HG02938 (cell line): ENCODE measurements around the gene NUFIP1.
"Not testable (repeated sequence)": the region's sequence is repeated elsewhere in the genome, so short reads cannot be mapped to it uniquely, and the experiment has no call there.

Experiments used
- ATAC-seq: cut with Tn5 transposase; IDR thresholded peaks from one replicate; pipeline ENCODE4 v1.9.1; 2021; ENCODE audit warnings: mild to moderate bottlenecking, moderate library complexity; ENCODE audit not compliant: unreplicated experiment

The NUFIP1 gene

DNA sequence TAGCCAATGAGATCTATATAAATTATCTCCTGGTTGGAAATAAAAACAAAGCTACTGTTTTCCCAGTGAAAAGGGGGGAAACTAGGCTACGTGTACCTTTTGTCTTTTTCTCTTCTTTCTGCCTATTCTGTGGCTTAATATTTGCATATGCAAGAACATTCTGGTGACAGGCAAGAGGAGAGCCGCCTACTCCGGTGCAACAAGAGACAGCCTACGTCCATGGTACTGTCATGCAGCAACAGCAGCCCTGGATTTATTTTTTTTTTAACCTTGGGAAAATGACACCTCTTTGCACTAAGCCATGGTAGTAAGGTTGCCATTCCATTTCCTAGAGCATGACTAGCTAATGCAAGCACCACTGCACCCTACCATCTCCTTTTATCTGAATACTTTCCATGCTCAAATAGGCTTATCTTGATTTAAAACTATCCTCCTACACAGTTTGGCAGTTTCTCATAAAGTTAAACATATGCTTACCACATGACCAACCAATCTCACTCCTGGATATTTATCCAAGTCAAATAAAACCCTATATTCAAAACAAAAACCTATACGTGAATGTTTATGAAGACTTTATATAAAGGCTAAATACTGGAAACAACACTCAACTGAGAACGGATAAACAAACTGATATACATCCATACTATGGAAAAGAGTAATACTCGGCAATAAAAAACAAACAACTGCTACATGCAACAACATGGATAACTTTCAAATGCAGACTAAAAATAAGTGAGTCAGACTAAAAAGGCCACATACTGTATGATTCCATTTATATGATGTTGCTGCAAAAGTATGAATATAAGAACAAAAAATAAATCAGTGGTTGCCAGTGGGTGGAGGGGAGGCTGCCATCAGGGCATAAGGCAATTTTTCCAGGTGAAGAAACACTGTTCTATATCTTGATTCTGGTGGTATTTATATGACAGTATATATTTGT lies 17.3 kb downstream of the NUFIP1 start:
- no peak for ATAC-seq

DNA sequence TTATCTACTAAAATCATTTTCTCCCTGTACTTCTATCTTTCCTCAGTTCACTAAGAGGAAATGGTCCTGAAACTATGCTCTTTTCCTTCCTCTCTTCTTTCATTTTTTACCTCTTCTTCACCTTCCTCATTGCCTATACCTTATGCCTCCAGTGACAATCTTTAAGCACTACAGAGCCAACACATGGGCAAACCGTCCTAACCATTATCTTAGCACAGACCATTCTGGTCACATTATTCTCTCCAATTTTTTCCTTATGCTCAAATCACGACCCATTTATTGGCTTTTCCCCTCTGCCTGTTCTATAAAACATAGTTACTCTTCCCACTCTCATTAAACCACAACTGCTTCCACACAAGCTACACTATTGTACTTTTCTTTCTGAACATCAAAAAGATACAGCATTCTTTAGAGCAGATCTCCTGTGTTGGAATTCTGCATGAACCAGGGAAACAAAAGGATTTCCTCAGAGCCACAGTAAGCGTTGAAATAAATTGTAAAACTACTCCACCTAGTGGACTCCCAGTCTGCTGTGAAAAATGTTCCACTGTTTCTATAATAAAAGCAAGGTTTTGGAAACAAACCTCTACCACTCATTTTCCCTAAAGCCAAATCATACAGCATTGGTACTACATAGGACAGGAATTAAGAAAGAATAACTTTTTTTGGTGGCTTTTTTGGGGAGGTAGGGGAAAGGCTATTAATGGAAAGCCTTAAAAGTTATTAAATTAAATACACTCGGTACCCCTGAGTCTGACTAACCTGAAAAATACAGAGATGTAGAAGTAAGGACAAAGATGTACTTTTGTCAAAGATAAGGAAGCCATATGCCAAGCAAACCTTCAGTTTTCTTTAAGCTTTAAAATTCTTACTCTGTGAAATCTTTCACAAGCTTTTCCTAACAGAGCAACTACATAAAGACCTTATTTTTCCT lies 19.5 kb downstream of the NUFIP1 start:
- no peak for ATAC-seq

DNA sequence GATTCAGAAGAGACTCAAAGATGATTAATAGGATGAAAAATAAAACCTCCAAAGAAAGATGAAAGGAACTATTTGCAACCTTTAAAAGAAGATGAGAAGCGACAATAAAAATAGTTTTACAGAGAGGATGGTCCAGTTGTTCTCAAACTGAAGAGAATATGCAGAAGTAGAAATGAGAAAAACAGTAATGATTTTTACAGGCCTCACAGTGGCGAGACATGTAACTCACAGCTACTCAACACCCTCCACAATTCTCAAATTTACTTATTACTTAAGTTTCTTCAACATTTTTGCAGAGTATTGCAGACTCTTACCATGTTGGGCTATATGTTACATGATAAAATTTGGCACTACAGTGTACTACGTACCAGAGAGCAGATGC lies 20.8 kb downstream of the NUFIP1 start:
- no peak for ATAC-seq

DNA sequence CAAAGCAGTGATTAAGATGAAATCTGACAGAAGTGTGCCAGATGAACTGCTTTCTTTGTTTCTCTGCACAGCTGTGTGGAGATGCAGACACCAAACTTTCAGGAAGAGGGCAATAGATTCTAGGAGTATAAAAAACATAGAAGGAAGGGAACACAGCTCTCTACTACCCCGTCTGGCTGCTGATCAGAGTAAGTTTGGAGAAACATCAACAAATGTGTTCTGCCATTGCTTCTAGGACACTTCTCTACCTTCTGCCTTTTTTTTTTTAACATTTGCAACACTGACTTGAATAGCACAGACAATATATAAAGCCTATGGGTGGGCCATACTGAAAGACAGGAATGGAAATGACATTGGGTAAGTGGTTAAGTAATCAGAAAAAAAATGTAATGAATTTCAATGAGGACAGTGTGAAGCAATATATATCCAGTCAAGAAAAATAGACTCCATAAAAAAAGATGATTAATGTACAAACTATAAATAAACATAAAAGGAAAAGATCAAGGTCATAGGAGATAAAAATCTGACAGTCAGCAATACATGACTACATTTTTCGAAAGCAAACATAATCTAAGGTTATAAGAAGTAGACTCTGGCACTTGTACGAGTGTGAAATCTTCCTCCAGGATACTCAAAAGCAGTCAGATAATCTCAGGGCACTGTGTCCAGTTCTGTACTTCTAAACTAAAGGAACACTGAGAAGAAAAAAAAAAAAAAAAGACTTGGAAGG lies 21.4 kb downstream of the NUFIP1 start:
- ATAC-seq = no peak

DNA sequence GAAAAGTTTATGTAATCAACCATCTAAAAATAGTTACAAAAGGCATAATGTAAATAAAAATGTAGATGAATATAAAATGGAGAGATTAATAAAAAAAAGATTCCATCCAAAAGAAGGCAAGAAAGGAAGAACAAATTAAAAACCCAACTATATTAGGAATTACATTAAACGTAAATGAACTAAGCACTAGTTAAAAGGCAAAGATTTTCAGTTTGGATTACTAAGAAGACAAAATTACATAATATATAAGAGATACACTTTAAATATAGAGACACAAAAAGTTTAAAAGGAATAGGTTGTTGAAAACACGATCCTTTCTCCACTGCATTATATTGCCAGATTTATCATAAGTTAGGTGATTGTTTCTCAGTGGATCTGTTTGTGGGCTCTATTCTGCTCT lies 27.3 kb downstream of the NUFIP1 start:
- no peak for ATAC-seq

DNA sequence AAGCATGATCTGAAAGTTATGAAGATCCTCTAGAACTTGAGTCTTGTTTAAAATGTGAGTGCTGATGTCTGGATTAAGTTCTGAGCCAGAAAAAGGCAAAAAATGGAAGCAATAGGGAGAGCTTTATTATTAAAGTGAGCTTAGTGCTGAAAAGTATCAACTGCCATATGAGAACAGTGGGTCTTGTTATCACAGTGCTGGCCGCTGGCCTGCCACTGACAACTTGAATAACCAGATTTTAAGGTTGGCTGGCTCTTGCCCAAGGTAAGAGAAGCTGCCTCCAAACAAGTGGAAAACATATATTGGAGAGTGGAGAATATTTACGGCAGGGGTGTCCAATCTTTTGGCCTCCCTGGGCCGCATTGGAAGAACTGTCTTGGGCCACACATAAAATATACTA lies 33.9 kb downstream of the NUFIP1 start:
- ATAC-seq = no peak

DNA sequence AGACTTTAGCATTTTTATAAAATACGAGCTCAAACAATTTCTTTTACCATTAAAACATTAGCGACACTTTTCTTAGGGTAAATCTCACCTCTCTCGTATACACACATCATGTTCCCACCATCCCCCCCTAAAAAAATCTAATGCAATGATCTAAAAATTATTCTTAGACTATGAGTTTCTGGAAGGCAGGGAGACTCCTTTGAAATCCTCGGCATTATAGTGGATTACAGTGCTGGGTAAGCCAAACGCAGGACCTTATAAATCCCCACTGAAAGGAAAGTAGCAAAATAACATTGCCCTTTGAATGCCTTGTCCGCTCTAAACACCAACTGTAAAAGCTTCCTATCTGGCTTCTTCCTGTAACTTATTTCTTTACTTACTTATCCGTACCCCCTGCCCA lies 35.0 kb downstream of the NUFIP1 start:
- ATAC-seq = no peak

DNA sequence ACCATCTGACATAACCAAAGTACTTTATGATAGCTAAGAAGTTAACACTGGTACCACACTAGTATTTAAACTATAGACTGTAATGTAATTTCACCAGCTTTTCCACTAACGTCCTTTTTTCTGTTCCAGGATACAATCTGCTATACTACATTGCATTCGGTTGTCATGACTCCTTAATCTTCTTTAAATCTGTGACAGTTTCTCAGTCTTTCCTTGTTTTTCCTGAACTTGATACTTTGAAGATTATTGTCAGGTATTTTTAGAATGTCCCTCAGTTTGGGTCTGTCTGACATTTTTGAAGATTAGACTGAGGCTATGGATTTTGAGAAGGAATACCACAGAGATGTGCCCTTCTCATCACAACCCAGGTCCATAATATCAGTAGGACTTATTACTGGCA lies 36.6 kb downstream of the NUFIP1 start:
- ATAC-seq = no peak

DNA sequence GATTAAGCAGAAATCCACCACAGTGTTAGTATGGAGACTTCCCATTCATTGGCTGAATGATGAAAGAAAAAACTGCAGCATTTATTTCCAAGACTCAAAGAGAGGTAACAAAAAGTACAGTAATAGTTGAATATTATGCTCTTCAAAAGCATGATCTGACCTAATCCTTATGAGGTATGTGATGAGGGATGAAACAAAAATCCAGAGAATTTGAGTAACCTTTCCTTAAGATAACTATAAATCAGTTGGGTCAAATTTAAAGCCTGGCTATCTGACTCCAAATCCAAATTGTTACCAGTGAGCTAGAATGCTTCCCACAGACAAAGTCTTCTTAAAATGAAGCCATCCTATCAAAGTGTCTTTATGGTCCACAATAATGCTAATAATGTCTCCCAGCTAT lies 38.1 kb downstream of the NUFIP1 start:
- no peak for ATAC-seq

DNA sequence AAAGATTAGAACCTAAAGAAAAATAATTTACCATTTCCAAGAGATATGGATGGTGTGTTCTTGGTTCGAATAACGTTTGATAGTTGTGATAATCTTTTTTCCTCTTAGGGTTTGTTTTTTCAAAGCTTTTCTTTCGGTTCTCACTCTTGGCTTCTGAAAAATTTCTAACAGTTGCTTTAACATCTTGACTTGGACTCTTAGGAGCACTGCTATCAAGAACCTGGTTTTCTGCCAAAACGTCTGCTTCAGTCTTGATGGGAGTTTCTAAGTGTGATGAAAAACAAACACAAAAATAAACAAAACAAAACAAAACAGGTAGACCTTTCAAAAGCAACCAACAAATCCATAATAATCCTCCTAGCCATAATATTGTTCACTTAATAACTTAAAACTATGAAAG lies 45.9 kb downstream of the NUFIP1 start:
- not testable (repeated sequence) for ATAC-seq

DNA sequence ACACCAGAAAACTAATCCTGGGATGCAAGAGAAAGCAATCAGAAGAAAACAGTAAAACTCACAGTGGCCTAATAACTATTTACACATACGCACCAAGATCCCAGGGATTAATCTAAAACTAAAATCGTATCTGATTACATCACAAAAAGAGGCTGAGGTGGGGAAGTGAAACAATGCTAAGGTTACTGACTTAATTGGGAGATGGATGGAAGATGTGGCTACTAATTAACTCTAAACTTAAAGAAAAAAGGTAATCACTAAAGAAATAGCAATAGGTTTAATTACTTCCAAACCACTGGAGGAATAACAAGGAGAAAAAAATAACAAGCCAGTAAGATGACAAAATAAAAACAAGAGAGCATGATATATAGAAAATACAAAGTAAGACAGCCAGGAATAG lies 50.4 kb downstream of the NUFIP1 start:
- ATAC-seq = no peak

DNA sequence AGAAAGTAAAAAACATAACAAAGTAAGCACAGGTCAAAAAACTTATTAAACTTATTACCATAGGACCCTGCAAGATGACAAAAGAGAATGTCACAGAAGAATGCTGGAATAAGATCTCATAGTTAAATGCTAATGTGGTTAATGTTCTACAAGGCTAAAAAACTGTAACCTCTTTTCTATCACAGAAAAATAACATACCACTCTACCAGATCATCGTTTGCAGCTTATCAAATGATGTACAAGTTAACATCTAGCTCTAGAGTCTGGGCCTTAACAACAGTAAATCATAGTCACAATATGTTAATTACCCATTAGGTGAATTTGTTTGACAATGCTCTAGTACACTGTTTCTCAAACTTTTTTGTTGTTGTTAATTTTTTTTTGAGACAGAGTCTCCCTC lies 53.0 kb downstream of the NUFIP1 start:
- ATAC-seq = no peak

DNA sequence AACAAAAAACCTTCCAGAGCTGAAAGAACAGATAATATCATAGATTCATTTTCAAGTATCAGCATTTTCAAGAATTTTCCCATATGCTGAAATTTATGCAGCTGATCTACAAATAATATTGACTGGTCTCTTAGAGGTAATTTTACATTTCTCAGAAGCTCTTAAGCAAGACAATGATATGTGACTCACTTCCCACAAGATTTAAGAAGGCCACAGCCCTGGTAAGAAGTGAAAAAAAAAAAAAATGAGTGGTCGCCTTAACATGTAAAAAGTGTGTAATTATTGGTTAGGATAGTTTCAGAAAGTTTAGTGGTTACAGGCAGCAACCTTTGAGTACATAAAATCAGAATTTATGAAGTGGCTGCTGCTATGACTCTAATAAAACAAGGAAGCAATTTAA lies 54.5 kb downstream of the NUFIP1 start:
- ATAC-seq = no peak

DNA sequence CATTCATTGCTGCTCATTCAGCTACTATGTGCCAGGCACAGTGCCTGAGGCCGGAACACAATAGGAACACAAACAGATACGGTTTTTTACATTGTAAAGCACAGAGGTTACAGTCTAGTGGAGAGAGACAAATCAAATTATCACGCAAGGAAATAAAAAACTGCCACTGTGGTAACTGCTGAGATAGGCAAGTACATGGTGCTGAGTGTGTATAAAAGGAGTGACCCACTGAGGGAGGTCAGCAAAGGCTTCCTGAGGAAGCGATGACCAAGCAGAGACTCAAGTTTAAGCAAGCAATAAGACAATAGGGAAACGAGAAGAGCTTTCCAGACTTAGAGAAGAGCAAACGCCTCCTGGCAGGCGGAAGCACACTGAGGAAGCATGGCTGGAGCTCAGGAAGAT lies 56.4 kb downstream of the NUFIP1 start:
- no peak for ATAC-seq

DNA sequence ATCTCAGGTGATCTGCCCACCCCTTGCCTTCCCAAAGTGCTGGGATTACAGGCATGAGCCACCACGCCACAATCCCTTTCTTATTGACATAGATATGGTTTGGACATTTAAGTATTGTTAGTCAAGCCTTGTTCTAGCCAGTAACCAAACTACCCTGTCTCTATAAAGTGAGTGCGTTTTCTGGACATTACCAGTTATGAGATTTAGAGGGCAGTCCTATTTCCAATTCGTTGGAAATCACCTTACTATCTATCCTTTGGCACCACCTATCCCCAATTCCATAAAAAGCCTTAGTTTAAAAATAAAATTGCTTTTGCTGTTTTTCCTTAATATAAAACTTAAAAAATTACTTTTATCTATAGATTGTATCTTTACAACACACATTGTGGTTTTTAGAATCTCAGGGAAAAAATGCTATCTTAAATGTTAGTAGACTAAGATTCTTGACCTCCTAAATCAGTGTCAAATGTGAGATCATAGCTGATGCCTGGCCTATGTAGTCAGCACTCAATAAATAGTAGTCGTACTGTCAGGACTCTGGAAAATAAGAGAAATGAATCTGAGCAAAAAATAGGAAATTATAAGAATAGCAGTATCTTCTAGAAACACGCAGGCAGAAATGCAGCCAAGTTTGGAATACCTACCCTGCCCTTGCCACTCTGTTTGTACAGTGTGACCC lies 57.0 kb downstream of the NUFIP1 start:
- ATAC-seq = no peak

DNA sequence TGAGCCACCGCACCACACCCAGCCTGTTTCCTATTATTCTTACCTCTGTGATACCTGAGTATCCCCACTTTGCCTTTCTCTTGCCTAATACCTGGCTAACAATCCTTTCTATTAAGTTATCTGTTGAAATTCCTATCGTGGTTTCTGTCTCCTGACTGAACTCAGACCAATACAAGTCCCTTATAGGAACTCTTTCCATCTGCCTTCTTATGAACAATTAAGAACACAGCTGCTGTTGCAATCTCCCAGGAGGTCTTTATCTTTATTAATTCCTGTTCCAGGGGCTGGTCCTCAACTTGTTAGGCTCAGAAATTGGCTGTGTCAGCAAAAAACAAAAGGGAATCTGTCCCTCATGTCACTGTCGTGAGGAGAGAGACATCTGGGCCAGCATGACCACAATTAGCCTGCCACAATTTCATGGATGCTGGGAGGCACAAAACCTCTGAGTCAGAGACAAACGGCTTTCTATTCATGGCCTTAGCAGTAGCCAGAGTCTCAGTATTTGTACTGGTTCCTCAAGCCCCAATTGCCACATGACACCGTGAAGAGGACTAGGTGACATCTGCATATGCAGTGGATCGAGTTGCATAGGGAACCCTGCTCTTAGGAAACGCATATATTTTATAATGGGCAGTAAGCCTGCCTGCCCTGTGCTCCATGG lies 58.2 kb downstream of the NUFIP1 start:
- no peak for ATAC-seq

DNA sequence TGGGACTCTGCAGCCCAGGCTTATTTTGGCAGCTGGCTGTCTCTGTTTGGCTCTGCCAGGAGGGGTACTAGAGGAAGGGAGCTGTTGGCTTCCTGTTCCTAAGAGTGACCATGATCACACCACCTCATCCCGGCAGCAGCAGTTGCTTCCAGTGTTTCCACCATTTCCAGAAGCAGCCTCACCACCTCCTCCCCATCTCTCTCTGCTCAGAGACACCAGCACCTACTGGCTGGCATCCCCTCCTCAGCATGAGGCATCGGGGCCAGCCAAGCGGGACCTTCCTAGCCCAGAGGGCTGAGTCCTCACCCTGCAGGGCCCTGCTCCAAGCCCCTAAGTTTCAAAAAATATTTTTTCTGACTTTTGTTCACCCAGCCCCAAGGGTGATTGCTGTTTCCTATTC lies 59.0 kb downstream of the NUFIP1 start:
- no peak for ATAC-seq

DNA sequence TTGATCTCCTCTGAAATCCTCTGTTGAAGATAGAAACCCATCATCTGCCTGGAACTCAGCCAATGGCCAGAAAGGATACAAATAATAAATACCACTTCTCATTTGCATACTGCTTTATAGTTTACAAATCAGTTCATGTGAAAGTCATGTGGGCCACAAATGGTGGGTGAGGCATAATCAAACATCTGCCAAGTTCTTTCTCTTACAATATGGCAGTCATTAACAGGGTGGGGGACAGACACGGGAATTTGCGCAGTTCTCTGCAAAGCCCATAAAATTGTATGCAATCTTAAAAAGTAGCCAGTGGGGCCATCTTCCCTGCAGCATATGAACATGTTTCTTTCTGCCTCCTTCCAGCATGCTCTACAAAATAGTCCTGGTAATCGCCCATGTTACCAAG lies 59.6 kb downstream of the NUFIP1 start:
- no peak for ATAC-seq

DNA sequence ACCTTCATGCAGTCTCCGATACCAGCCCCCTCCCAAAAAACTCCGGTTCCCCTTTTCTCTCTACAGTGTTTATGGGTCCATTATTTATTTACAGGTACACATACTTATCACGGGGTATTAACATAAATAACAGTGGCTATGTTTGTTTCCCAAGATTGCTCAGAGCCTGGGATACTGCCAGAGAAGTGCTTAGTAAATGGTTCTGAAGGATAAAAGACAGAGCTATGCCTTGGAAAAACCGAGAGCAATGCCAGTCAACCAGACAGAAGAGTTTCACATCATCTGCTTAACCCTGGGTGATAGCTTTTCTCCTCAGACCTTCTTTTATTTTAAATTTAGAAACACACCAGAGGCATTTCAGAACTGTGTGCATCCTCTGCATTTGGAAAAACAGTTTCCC lies 61.3 kb downstream of the NUFIP1 start:
- ATAC-seq = no peak
